ENCODE measurements around the gene PHTF1.

The PHTF1 gene

GRCh38 chr1:113684153-113684541 lies 75.1 kb downstream of the PHTF1 start:
- H3K27ac ChIP-seq = no peak overlapping the region
- no peak for TF ChIP-seq ZFX (IDR thresholded peaks at IDR 0.05; ENCODE audit: borderline replicate concordance)

GRCh38 chr1:113683384-113684152 lies 75.7 kb downstream of the PHTF1 start:
- H3K27ac ChIP-seq = no peak overlapping the region
- TF ChIP-seq ZFX (IDR thresholded peaks at IDR 0.05; ENCODE audit: borderline replicate concordance) = no peak
- no peak for TF ChIP-seq CTCF (IDR thresholded peaks at IDR 0.05)

GRCh38 chr1:113681596-113682337 lies 77.5 kb downstream of the PHTF1 start:
- H3K27ac ChIP-seq = no peak overlapping the region
- no peak for TF ChIP-seq ZFX (IDR thresholded peaks at IDR 0.05; ENCODE audit: borderline replicate concordance)
- no peak for TF ChIP-seq CTCF (IDR thresholded peaks at IDR 0.05)

- TF ChIP-seq ZFX (IDR thresholded peaks at IDR 0.05; ENCODE audit: borderline replicate concordance) (no peak), CTCF (IDR thresholded peaks at IDR 0.05) (peak; percentile 37)
- H3K27ac ChIP-seq = no peak overlapping the region
Observed at GRCh38 chr1:113678159-113678469, 81.2 kb downstream of the PHTF1 start.

- H3K27ac ChIP-seq = no peak overlapping the region
- TF ChIP-seq ZFX (IDR thresholded peaks at IDR 0.05; ENCODE audit: borderline replicate concordance) = no peak
- TF ChIP-seq CTCF (IDR thresholded peaks at IDR 0.05) = peak; percentile 71
Observed at GRCh38 chr1:113677250-113678158, 81.8 kb downstream of the PHTF1 start.

GRCh38 chr1:113676524-113676923 lies 82.8 kb downstream of the PHTF1 start:
- TF ChIP-seq CTCF (IDR thresholded peaks at IDR 0.05) (no peak), ZFX (IDR thresholded peaks at IDR 0.05; ENCODE audit: borderline replicate concordance) (no peak)
- no peak overlapping the region for H3K27ac ChIP-seq

GRCh38 chr1:113675302-113675701 lies 84.0 kb downstream of the PHTF1 start:
- H3K27ac ChIP-seq = no peak overlapping the region
- TF ChIP-seq ZFX (IDR thresholded peaks at IDR 0.05; ENCODE audit: borderline replicate concordance) (no peak), CTCF (IDR thresholded peaks at IDR 0.05) (no peak)

Measured in 22Rv1 (cell line).